HCT116 (cell line): ENCODE results near the gene TYW3. TPM values are rescaled to one million over a fixed set of nuclear protein-coding genes. Genes with fewer than 3 reads are reported as not detected.

Source experiments
- ATAC-seq: fragments of 200-7000 bp; cut with Tn5 transposase; 2 replicates; pipeline ENCODE4 v1.9.1; 2020; ENCODE audit warnings: mild to moderate bottlenecking, moderate library complexity
- BruUV-seq: library from RNA; stranded (reverse); fragments of 400-500 nt; replicated peaks from 2 replicates; lab custom pipeline; 2021; lab: Mats Ljungman, UMichigan
- CTCF ChIA-PET: fragments of 300-600 bp; sonication (Branson Sonifier 250); formaldehyde crosslinking; loops from one replicate; lab custom pipeline; 2021; ENCODE audit warnings: antibody characterized with exemption; lab: Charles Lee
- POLR2A ChIA-PET: fragments of 300-600, 350-600 bp; sonication (Branson Sonifier 250); formaldehyde crosslinking; loops from one replicate; lab custom pipeline; 2021; ENCODE audit warnings: antibody characterized with exemption; lab: Charles Lee
- RAD21 ChIA-PET, 2 experiments: fragments of 300-600 bp; sonication (Branson Sonifier 250); formaldehyde crosslinking; loops; one replicate each; lab custom pipeline; 2023; ENCODE audit warnings: low total read pairs in 2 of 2; ENCODE audit not compliant: uncharacterized antibody in 2 of 2, unreplicated experiment in 2 of 2, low non-redundant PET in 1 of 2; lab: Charles Lee
- DNase-seq: peaks from one replicate; pipeline ENCODE4 v3.0.0-alpha.2; 2010; ENCODE audit warnings: low read depth, low spot score
- H2AFZ ChIP-seq: fragments of 200-600 bp; shearing (Covaris generic), sonication (generic); 2 replicates; pipeline ENCODE4 v1.6.1; 2017; ENCODE audit warnings: low read depth, mixed run types, mixed read lengths, antibody characterized with exemption, low read length; ENCODE audit not compliant: poor library complexity, severe bottlenecking
- H3K27ac ChIP-seq: 2 replicates; pipeline ENCODE4 v1.5.1; 2012; ENCODE audit warnings: low read depth, low read length
- H3K27me3 ChIP-seq: fragments of 200-600 bp; sonication (generic); 2 replicates; pipeline ENCODE4 v1.6.1; 2016; ENCODE audit warnings: mixed run types, low read length, mixed read lengths; ENCODE audit not compliant: insufficient read depth
- H3K36me3 ChIP-seq, 2 experiments: fragments of 200-500 bp in 1 of 2; fragments of 200-600 bp in 1 of 2; sonication (Bioruptor generic) in 1 of 2; sonication (generic) in 1 of 2; 2 replicates each; pipeline versions ENCODE4 v1.5.1 to v1.6.1; 2014 to 2016; ENCODE audit warnings: low read length in 2 of 2, inconsistent platforms in 1 of 2, mixed read lengths in 1 of 2, mixed run types in 1 of 2; ENCODE audit not compliant: insufficient read depth in 2 of 2, control insufficient read depth in 1 of 2
- H3K4me1 ChIP-seq, 2 experiments: fragments of 200-600 bp in 1 of 2; sonication (generic) in 1 of 2; 2 replicates each; pipeline versions ENCODE4 v1.5.1 to v1.6.1; 2012 to 2017; ENCODE audit warnings: low read length in 2 of 2, inconsistent platforms in 1 of 2, mild to moderate bottlenecking in 1 of 2, mixed read lengths in 1 of 2, mixed run types in 1 of 2, moderate library complexity in 1 of 2; ENCODE audit not compliant: insufficient read depth in 2 of 2, control insufficient read depth in 1 of 2
- H3K4me2 ChIP-seq: fragments of 200-600 bp; sonication (generic); 2 replicates; pipeline ENCODE4 v1.6.1; 2017; ENCODE audit warnings: mixed run types, low read length, mixed read lengths
- H3K4me3 ChIP-seq, 2 experiments: fragments of 200-600 bp in 1 of 2; sonication (generic) in 1 of 2; replicated peaks in 1 of 2; 2 replicates each; pipeline ENCODE4 v1.5.1; 2011 to 2016; ENCODE audit warnings: low read length in 2 of 2, control low read depth in 1 of 2, low read depth in 1 of 2, mild to moderate bottlenecking in 1 of 2, mixed read lengths in 1 of 2, mixed run types in 1 of 2
- H3K79me2 ChIP-seq: fragments of 200-600 bp; sonication (generic); 2 replicates; pipeline ENCODE4 v1.6.1; 2017; ENCODE audit warnings: mild to moderate bottlenecking, mixed run types, low read length, moderate library complexity, mixed read lengths; ENCODE audit not compliant: insufficient read depth
- H3K9ac ChIP-seq: fragments of 200-600 bp; sonication (generic); 2 replicates; pipeline ENCODE4 v1.6.1; 2016; ENCODE audit warnings: low read length, mixed read lengths
- H3K9me2 ChIP-seq: fragments of 200-600 bp; sonication (generic), shearing (Covaris generic); 2 replicates; pipeline ENCODE4 v1.6.1; 2017; ENCODE audit warnings: mixed run types, mild to moderate bottlenecking, moderate library complexity; ENCODE audit not compliant: insufficient read depth
- H3K9me3 ChIP-seq, 2 experiments: fragments of 200-500 bp in 1 of 2; fragments of 200-600 bp in 1 of 2; sonication (Bioruptor generic) in 1 of 2; sonication (generic) in 1 of 2; 2 replicates each; pipeline ENCODE4 v1.6.1; 2014 to 2017; ENCODE audit warnings: low read length in 2 of 2, mixed read lengths in 2 of 2, inconsistent platforms in 1 of 2, low read depth in 1 of 2, mild to moderate bottlenecking in 1 of 2, mixed run types in 1 of 2, moderate library complexity in 1 of 2; ENCODE audit not compliant: control insufficient read depth in 1 of 2, insufficient read depth in 1 of 2
- H4K20me1 ChIP-seq: fragments of 200-600 bp; sonication (generic), shearing (Covaris generic); 2 replicates; pipeline ENCODE4 v1.6.1; 2017; ENCODE audit warnings: mixed run types, mild to moderate bottlenecking, moderate library complexity; ENCODE audit not compliant: insufficient read depth
- CBX3 ChIP-seq: IDR thresholded peaks from 2 replicates; pipeline ENCODE4 v1.6.1; 2012; ENCODE audit warnings: low read depth
- EGR1 ChIP-seq: IDR thresholded peaks from 2 replicates; pipeline ENCODE4 v1.6.1; 2012; ENCODE audit warnings: low read depth
- EZH2 ChIP-seq: fragments of 200-600 bp; sonication (generic); IDR thresholded peaks from 2 replicates; pipeline ENCODE4 v1.6.1; 2017; ENCODE audit warnings: antibody characterized with exemption, mixed run types
- POLR2AphosphoS5 ChIP-seq: IDR thresholded peaks from 2 replicates; pipeline ENCODE4 v1.6.1; 2011; ENCODE audit warnings: mild to moderate bottlenecking, low read depth, low read length, moderate library complexity
- RAD21 ChIP-seq: IDR thresholded peaks from 2 replicates; pipeline ENCODE4 v1.6.1; 2012; ENCODE audit warnings: low read depth, mild to moderate bottlenecking
- ZFX ChIP-seq: fragments of 450-650 bp; IDR thresholded peaks from 2 replicates; pipeline ENCODE4 v1.6.1; 2017
- ZNF274 ChIP-seq: fragments of 200-500 bp; sonication (Bioruptor generic); IDR thresholded peaks from 2 replicates; pipeline ENCODE4 v1.6.1; 2014; ENCODE audit warnings: mild to moderate bottlenecking, low read depth, low read length, inconsistent platforms
- intact Hi-C: fragments of 100-400 bp; cut with micrococcal nuclease; formaldehyde crosslinking; loops from 2 replicates; pipeline ENCODE4 v1.10.0; 2022
- total RNA-seq: library from RNA; stranded (reverse); gene quantifications from one replicate; pipeline ENCODE4 v1.2.1, GENCODE V29; 2021; ENCODE audit not compliant: unreplicated experiment
- TF ChIP-seq, protein P1 (sequence below): IDR thresholded peaks from 2 replicates; pipeline ENCODE4 v1.6.1; 2012
- TF ChIP-seq, protein P2 (sequence below): IDR thresholded peaks from 2 replicates; pipeline ENCODE4 v1.6.1; 2012; ENCODE audit warnings: low read depth
- TF ChIP-seq, protein P3 (sequence below), 3 experiments: fragments of 200-600 bp in 1 of 3; sonication (generic) in 1 of 3; IDR thresholded peaks in 2 of 3; conservative IDR thresholded peaks in 1 of 3; 2 replicates each; pipeline ENCODE4 v1.5.1; 2012 to 2017; ENCODE audit warnings: low read depth in 2 of 3, low read length in 2 of 3, antibody characterized with exemption in 1 of 3, borderline replicate concordance in 1 of 3, control low read depth in 1 of 3, mild to moderate bottlenecking in 1 of 3, mixed read lengths in 1 of 3, mixed run types in 1 of 3, moderate library complexity in 1 of 3; ENCODE audit not compliant: insufficient read depth in 1 of 3
- TF ChIP-seq, protein P4 (sequence below): IDR thresholded peaks from 2 replicates; pipeline ENCODE4 v1.6.1; 2012

The TYW3 gene
- total RNA-seq, 1 experiment from 2014 or later: 31.8 TPM

DNA sequence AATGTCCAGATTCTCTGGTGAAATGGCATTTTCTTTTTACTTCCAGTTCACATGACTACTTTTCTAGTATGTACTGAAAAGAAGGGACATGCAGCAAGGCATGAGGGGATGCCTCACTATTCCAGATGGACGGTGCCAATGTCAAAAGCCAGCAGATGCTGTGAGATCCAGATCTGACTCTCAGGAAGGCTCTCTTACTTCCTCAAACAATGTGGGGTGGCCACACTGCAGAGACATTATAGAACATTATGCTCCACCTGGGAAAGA is 17.8 kb upstream of the TYW3 start (continued):
- TF ChIP-seq, protein P1, sequence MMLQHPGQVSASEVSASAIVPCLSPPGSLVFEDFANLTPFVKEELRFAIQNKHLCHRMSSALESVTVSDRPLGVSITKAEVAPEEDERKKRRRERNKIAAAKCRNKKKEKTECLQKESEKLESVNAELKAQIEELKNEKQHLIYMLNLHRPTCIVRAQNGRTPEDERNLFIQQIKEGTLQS: no peak
- TF ChIP-seq RAD21 (no peak), ZFX (no peak)
- TF ChIP-seq, all 23 proteins: peak for 0

DNA sequence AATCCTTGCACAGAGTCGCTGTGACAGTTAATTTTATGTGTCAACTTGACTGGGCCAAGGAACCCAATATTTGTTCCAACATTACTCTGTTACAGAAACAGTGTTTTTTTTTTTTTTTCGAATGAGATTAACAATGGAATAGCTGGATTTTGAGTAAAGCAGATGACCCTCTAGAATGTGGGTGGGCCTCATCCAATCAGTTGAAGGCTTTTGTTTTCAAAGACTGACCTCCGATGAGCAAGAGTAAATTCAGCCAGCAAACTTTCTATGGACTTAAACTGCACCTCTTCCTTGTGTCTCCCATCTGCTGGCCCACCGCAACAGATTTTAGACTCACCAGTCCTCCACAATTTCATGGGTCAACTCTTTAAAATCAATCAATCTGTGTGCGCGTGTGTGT is 17.1 kb upstream of the TYW3 start:
- DNase-seq (no peak), ATAC-seq (no peak)
- Histone ChIP-seq H3K9me3 (no peaks in the 10 kb centered on the region), H3K36me3 (peaks cover 2 to 8% of the 10 kb centered on the region in 2 experiments; a peak in 2 of 4 replicates), H3K4me1 (no peaks in the 10 kb centered on the region), H3K9ac (no peak overlapping the region), H4K20me1 (no peaks in the 10 kb centered on the region), H3K9me2 (no peaks in the 10 kb centered on the region), H3K79me2 (no peaks in the 10 kb centered on the region), H3K4me2 (no peak overlapping the region), H3K27me3 (no peaks in the 10 kb centered on the region), H3K4me3 (no peak overlapping the region), H2AFZ (no peak overlapping the region), H3K27ac (no peak overlapping the region)
- RAD21 ChIA-PET: no interaction called here
- POLR2A ChIA-PET: no interaction called here
- CTCF ChIA-PET: no interaction called here
- intact Hi-C loops: no loop called here
- BruUV-seq: no TSS peak
- no peak for TF ChIP-seq EGR1
- TF ChIP-seq POLR2AphosphoS5: no peak
- TF ChIP-seq, protein P2, sequence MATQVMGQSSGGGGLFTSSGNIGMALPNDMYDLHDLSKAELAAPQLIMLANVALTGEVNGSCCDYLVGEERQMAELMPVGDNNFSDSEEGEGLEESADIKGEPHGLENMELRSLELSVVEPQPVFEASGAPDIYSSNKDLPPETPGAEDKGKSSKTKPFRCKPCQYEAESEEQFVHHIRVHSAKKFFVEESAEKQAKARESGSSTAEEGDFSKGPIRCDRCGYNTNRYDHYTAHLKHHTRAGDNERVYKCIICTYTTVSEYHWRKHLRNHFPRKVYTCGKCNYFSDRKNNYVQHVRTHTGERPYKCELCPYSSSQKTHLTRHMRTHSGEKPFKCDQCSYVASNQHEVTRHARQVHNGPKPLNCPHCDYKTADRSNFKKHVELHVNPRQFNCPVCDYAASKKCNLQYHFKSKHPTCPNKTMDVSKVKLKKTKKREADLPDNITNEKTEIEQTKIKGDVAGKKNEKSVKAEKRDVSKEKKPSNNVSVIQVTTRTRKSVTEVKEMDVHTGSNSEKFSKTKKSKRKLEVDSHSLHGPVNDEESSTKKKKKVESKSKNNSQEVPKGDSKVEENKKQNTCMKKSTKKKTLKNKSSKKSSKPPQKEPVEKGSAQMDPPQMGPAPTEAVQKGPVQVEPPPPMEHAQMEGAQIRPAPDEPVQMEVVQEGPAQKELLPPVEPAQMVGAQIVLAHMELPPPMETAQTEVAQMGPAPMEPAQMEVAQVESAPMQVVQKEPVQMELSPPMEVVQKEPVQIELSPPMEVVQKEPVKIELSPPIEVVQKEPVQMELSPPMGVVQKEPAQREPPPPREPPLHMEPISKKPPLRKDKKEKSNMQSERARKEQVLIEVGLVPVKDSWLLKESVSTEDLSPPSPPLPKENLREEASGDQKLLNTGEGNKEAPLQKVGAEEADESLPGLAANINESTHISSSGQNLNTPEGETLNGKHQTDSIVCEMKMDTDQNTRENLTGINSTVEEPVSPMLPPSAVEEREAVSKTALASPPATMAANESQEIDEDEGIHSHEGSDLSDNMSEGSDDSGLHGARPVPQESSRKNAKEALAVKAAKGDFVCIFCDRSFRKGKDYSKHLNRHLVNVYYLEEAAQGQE: no peak
- TF ChIP-seq RAD21: no peak
- TF ChIP-seq ZNF274: no peak
- TF ChIP-seq EZH2: no peak
- TF ChIP-seq CBX3: no peak
- TF ChIP-seq, protein P3, sequence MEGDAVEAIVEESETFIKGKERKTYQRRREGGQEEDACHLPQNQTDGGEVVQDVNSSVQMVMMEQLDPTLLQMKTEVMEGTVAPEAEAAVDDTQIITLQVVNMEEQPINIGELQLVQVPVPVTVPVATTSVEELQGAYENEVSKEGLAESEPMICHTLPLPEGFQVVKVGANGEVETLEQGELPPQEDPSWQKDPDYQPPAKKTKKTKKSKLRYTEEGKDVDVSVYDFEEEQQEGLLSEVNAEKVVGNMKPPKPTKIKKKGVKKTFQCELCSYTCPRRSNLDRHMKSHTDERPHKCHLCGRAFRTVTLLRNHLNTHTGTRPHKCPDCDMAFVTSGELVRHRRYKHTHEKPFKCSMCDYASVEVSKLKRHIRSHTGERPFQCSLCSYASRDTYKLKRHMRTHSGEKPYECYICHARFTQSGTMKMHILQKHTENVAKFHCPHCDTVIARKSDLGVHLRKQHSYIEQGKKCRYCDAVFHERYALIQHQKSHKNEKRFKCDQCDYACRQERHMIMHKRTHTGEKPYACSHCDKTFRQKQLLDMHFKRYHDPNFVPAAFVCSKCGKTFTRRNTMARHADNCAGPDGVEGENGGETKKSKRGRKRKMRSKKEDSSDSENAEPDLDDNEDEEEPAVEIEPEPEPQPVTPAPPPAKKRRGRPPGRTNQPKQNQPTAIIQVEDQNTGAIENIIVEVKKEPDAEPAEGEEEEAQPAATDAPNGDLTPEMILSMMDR (IDR thresholded peaks at IDR 0.05 in 2 of 3, conservative IDR thresholded peaks at IDR 0.05 in 1 of 3; ENCODE audit: borderline replicate concordance in 1 of 3, insufficient read depth in 1 of 3, low read depth in 2 of 3, low read length in 2 of 3): no peak
- TF ChIP-seq, protein P4, sequence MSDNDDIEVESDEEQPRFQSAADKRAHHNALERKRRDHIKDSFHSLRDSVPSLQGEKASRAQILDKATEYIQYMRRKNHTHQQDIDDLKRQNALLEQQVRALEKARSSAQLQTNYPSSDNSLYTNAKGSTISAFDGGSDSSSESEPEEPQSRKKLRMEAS: no peak
